NCI-H345 treated with DMSO at 0.1 percent for 48 hours (cell line): ENCODE measurements around the gene IGSF9.
"Not testable (repeated sequence)": the region's sequence is repeated elsewhere in the genome, so short reads cannot be mapped to it uniquely, and the experiment has no call there.

Experiments
- DNase-seq: peaks from one replicate; lab custom pipeline; 2025; ENCODE audit not compliant: unreplicated experiment; lab: John Stamatoyannopoulos, UW

Gene IGSF9

DNA sequence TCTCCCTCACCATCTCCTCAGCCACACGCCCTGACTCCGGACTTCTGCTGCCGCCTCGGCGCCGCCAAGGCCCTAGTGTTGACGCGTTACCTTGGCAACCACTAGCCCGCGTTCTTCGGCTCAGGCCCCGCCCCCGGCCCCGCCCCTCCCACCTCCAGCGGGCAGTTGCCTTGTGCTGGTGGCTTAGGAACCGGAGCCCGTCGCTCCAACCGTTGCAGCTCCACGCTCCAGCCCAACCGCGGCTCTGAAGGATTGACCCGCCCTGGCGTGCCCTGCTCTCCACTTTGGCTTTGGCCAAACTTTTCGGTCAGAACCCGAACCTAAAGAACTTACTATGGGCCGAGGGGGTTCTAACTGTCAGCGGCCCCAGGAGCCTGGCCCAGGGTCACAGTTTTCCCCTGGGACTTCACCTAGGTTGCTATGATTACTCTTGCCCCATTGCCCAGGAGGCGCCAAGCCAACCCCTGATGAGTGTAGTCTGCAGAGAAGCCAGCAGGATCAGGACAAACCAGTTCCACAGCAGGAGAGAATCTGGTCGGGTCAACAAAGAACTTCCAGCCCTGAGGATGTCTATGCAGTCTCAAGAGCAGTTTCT, 45.2 kb downstream of the IGSF9 start, which contains the start of gene CFAP45:
TSS of gene CFAP45 (minus strand) at position 80 of the 595 bp plus-strand sequence. CDS start at position 13, 67 bp downstream.
- no peak for DNase-seq

- not testable (repeated sequence) for DNase-seq
These were observed 45.8 kb downstream of the IGSF9 start for GRCh38 chr1:159899634-159900033.

DNA sequence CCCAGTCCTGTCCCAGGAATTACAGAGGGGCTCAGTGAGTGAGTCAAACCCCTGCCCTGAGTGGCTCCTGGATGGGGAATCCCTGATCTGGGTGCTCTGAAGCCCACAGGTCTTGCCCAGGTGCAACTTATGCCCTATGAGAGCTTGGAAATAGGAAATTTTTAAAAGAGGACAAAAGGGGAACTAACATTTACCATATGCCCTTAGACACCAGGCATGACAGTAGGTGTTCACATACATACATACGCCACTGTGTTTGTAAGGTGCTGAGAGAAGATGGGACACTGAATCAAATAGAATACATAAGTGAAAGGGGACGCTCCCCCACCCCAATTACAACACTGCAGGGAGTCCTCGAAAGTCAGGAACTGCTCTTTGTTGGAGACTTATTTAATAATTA, 46.9 kb downstream of the IGSF9 start:
- no peak for DNase-seq

- DNase-seq = no peak
These were observed 47.5 kb downstream of the IGSF9 start for GRCh38 chr1:159897962-159898361.

DNA sequence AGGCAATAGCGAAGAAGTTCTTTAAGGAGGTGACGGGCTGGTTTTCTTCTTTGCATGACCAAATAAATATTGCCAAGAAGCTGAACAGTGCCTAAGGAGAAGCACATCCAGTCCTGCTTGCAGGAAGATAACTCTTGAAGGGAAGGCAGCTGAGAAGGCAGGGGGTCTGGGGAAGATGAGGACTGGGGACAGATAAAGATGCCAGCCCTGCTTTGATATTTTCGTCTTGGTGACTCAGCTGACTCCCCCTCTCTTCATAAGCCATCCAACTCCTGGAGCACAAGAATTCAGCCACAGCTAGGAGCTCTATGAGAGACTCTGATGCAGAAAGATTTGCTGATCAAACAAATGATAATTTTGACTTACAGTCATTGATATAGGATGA, 48.9 kb downstream of the IGSF9 start:
- no peak for DNase-seq

DNA sequence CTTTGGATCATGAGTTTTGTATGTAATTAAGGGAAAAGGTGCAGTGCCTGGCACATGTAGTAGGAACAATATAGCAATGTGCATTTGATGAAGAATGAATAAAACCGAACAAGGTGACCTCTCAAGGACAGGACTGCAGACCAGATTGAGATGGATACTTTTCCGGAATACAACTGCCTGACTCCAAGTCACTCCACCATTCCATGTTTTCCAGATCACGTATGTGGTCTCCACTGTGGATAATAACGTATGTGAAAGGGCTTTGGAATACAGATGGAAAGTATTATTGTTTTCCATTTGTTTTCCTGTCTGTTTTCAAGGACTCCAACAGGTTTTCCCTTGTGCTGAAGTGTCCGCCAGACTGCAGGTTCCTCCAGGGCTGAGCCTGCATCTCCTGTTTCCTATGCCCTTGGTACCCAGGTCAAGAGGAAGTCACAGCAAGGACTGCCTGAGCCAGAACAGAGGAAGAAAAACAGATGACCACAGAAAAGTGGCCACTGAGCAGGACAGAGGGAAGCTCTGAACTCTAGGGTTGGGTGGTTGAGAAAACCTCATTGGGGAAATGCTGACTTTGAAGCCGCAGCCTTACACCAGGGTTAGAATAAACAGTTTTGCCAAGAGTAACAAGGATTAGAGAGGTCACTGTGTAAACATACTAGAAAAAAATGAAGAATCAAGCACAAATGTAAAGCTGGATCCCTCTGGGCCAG, 49.4 kb downstream of the IGSF9 start:
- no peak for DNase-seq

DNA sequence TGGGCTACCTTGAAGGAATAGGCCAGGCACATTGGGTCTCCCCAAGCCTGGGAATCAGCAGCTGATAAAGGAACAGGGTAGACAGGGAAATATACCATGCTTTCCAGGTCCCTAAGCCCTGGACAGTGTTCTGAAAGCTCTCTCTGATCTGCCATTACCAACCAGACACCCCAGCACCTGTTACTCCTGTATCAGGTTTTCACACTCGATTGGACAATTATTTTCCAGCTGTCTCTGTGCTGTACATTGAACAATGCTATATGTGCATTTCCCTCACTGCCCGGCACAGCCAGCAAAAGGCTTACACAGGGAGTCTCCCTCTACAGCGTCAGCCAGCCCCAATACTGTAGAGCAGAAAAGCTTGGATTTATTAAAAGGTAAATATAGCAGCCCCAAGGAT, 50.1 kb downstream of the IGSF9 start:
- DNase-seq = no peak

DNA sequence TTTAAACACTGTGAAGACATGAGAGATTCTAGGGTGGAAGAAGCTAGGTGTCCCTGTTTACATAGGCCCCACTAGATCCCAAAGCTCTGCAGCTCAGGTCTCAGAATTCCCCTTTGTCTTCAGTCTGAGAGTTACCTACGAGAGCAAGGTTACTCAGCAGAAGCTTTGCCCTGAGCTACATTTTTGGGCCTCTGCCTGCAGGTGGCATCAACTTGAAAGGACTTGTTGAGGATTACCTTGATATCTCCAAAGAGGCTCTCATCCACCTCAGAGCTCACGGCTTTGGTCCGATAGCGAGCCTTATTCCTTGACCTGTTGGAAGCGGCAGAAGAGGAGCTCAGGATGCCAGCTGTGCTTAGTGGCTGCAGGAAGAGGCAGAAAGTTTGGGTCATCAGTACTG, 52.5 kb downstream of the IGSF9 start:
- no peak for DNase-seq

- peak; percentile 71 for DNase-seq
These were observed 53.9 kb downstream of the IGSF9 start for GRCh38 chr1:159891275-159892157.

DNA sequence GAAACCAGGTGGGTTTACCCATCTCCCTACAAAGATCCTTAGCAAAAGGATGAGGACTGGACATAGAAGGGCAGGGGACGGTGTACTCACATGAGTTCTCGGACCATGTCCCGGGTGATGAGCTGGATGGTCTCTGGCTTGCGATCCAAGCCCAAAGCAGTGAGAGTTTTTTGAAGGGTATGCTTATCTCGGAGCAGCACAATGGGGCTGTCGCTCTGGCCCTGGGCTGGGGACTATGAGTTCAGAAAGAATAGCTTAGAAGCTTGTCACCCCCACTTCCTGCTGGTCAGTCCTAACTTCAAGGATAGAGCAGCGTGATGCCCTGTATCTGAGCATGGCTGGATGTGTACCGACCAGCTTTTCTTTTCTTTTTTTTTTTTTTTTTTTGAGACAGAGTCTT, 55.0 kb downstream of the IGSF9 start:
- DNase-seq = no peak

GRCh38 chr1:159889821-159890252, 55.6 kb downstream of the IGSF9 start:
- DNase-seq = no peak

- DNase-seq = no peak
These were observed 56.2 kb downstream of the IGSF9 start for GRCh38 chr1:159889202-159889601.

DNA sequence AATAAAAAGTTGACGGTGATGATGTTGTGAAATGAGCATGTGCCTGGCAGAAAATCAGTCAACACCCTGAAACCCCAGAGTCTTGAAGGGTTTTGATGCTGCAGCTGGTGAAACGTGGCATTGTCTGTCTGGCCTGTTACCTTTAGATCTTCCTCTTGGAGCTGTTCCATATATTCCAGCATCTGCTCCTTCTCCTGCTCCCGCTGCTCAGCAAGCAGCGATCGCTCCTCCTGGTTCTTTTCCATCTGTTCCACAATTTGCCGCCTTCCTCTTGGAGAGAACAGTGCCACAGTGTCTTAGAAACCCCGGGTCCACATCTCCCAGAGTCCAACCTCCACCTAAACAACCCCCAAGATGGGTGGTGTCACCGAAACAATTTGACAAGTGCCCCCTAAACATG, 61.1 kb downstream of the IGSF9 start:
- DNase-seq = no peak

GRCh38 chr1:159883134-159883533, 62.3 kb downstream of the IGSF9 start:
- DNase-seq = no peak

- no peak for DNase-seq
These were observed 62.9 kb downstream of the IGSF9 start for GRCh38 chr1:159882527-159882862.

GRCh38 chr1:159881622-159882526, 63.5 kb downstream of the IGSF9 start:
- DNase-seq = peak; percentile 83

- no peak for DNase-seq
These were observed 65.0 kb downstream of the IGSF9 start for GRCh38 chr1:159880430-159880829.

- no peak for DNase-seq
These were observed 65.4 kb downstream of the IGSF9 start for GRCh38 chr1:159879977-159880376.

DNA sequence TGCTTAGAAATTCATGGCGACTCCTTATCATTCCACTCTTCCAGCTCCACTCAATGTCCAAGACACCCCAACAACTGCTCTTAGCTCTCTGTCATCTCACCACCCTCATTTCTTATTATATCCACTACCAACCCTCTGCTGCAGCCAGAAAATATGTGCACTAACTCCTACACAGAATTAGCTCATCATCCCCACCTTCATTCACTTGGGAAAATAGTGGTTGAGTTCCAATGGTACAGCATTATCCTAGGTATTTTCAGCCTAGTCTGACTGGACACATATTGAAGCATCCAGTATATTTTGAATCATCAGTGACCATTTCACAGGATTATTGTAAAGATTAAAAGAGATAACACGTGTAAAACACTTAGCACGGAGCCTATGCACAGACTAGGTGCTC, 66.3 kb downstream of the IGSF9 start:
- DNase-seq = no peak

GRCh38 chr1:159877695-159878444, 67.5 kb downstream of the IGSF9 start:
- no peak for DNase-seq
